Stimulated activated CD8-positive, alpha-beta memory T cell treated with anti-CD3 and anti-CD28 coated beads, Interleukin-12 subunit alpha, Interleukin-12 subunit beta, amount 100 ng/mL, for 1 hour (primary cell): ENCODE measurements around the gene CACNA1G.

Source experiments
- DNase-seq: peaks from one replicate; pipeline ENCODE4 v3.0.0-alpha.2; 2020; ENCODE audit warnings: low read depth

CACNA1G gene

GRCh38 chr17:50651661-50652060, 91.1 kb downstream of the CACNA1G start:
- no peak for DNase-seq

GRCh38 chr17:50653738-50654137, 93.2 kb downstream of the CACNA1G start:
- no peak for DNase-seq

GRCh38 chr17:50656509-50656908, 96.0 kb downstream of the CACNA1G start:
- no peak for DNase-seq

- no peak for DNase-seq
Measured at GRCh38 chr17:50657054-50657453, 96.5 kb downstream of the CACNA1G start.

GRCh38 chr17:50657627-50658026, 97.1 kb downstream of the CACNA1G start:
- DNase-seq = no peak

GRCh38 chr17:50658616-50659015, 98.1 kb downstream of the CACNA1G start:
- no peak for DNase-seq

GRCh38 chr17:50659179-50659578, 98.7 kb downstream of the CACNA1G start:
- no peak for DNase-seq

GRCh38 chr17:50660042-50660886, 99.7 kb downstream of the CACNA1G start:
- no peak for DNase-seq

GRCh38 chr17:50660887-50661345, 100.4 kb downstream of the CACNA1G start:
- DNase-seq = no peak

GRCh38 chr17:50661348-50661747, 100.8 kb downstream of the CACNA1G start:
- DNase-seq = no peak

GRCh38 chr17:50661795-50662391, 101.4 kb downstream of the CACNA1G start:
- DNase-seq = no peak

GRCh38 chr17:50662632-50663225, 102.2 kb downstream of the CACNA1G start:
- no peak for DNase-seq

- no peak for DNase-seq
Measured at GRCh38 chr17:50663812-50664374, 103.4 kb downstream of the CACNA1G start.

- no peak for DNase-seq
Measured at GRCh38 chr17:50664788-50665458, 104.4 kb downstream of the CACNA1G start.

- no peak for DNase-seq
Measured at GRCh38 chr17:50665838-50666237, 105.3 kb downstream of the CACNA1G start.

GRCh38 chr17:50666316-50666715, 105.8 kb downstream of the CACNA1G start:
- no peak for DNase-seq

- DNase-seq = no peak
Measured at GRCh38 chr17:50667259-50668024, 106.9 kb downstream of the CACNA1G start.

- DNase-seq = no peak
Measured at GRCh38 chr17:50668025-50668837, 107.7 kb downstream of the CACNA1G start.

- DNase-seq = no peak
Measured at GRCh38 chr17:50668838-50669581, 108.5 kb downstream of the CACNA1G start.

GRCh38 chr17:50672071-50672470, 111.6 kb downstream of the CACNA1G start:
- DNase-seq = no peak
